Common myeloid progenitor, CD34-positive (primary cell): Measurements from ENCODE around the gene PSMG1.

Source experiments
- CTCF ChIA-PET: fragments of 350-600 bp; sonication (Branson Sonifier 250); formaldehyde crosslinking; loops from one replicate; lab custom pipeline; 2021; ENCODE audit warnings: antibody characterized with exemption; lab: Charles Lee
- POLR2A ChIA-PET: fragments of 350-600 bp; sonication (Branson Sonifier 250); formaldehyde crosslinking; loops from one replicate; lab custom pipeline; 2021; ENCODE audit warnings: antibody characterized with exemption; lab: Charles Lee
- DNase-seq, 3 donors: peaks; one replicate each; pipeline versions ENCODE4 v3.0.0 to v3.0.0-alpha.2; 2013
- H3K27ac ChIP-seq, 2 experiments: 1 replicate in 1 of 2; 2 replicates in 1 of 2; pipeline ENCODE4 v1.7.0; 2013; ENCODE audit warnings: inconsistent platforms in 2 of 2, low read length in 2 of 2, mild to moderate bottlenecking in 2 of 2, low read depth in 1 of 2, moderate library complexity in 1 of 2; ENCODE audit not compliant: severe bottlenecking in 2 of 2, insufficient read depth in 1 of 2, poor library complexity in 1 of 2
- H3K27me3 ChIP-seq, 5 experiments: replicated peaks in 2 of 5; 1 replicate in 3 of 5; 2 replicates in 2 of 5; pipeline versions ENCODE4 v1.6.1 to v1.7.0; 2013; ENCODE audit warnings: low read length in 4 of 5, mild to moderate bottlenecking in 2 of 5, moderate library complexity in 2 of 5, inconsistent platforms in 1 of 5; ENCODE audit not compliant: insufficient read depth in 5 of 5, control insufficient read depth in 4 of 5
- H3K36me3 ChIP-seq, 4 experiments: 1 replicate in 2 of 4; 2 replicates in 2 of 4; pipeline versions ENCODE4 v1.6.1 to v1.7.0; 2013; ENCODE audit warnings: low read length in 3 of 4, control low read depth in 1 of 4, mild to moderate bottlenecking in 1 of 4; ENCODE audit not compliant: control insufficient read depth in 4 of 4, insufficient read depth in 4 of 4
- H3K4me1 ChIP-seq, 4 experiments: 1 replicate in 3 of 4; 2 replicates in 1 of 4; pipeline versions ENCODE4 v1.6.1 to v1.7.1; 2013; ENCODE audit warnings: low read length in 3 of 4, mild to moderate bottlenecking in 3 of 4, control low read depth in 1 of 4, inconsistent platforms in 1 of 4, moderate library complexity in 1 of 4; ENCODE audit not compliant: control insufficient read depth in 4 of 4, insufficient read depth in 4 of 4; ENCODE audit errors: control extremely low read depth in 1 of 4
- H3K4me3 ChIP-seq, 7 experiments: 1 replicate in 4 of 7; 2 replicates in 3 of 7; pipeline versions ENCODE4 v1.5.1 to v1.7.0; 2013; ENCODE audit warnings: mild to moderate bottlenecking in 7 of 7, low read length in 6 of 7, moderate library complexity in 6 of 7, inconsistent platforms in 2 of 7, low read depth in 2 of 7, control low read depth in 1 of 7; ENCODE audit not compliant: insufficient read depth in 4 of 7, control insufficient read depth in 1 of 7; ENCODE audit errors: extremely low read depth in 1 of 7
- H3K9me3 ChIP-seq, 5 experiments: 1 replicate in 4 of 5; 2 replicates in 1 of 5; pipeline versions ENCODE4 v1.6.1 to v1.7.1; 2013; ENCODE audit warnings: low read length in 4 of 5, mild to moderate bottlenecking in 2 of 5, inconsistent platforms in 1 of 5, low read depth in 1 of 5, moderate library complexity in 1 of 5; ENCODE audit not compliant: control insufficient read depth in 4 of 5, insufficient read depth in 2 of 5; ENCODE audit errors: control extremely low read depth in 1 of 5
- WGBS: methylation state at CpG from one replicate; pipeline ENCODE4 v1.1.5; 2013; ENCODE audit not compliant: insufficient coverage; 5-methylcytosine and 5-hydroxymethylcytosine counted together

The PSMG1 gene

GRCh38 chr21:39152271-39152670, 31.0 kb downstream of the PSMG1 start:
- Histone ChIP-seq H3K27me3 (no peaks in the 10 kb centered on the region), H3K36me3 (no peaks in the 10 kb centered on the region), H3K4me3 (no peak overlapping the region), H3K27ac (no peak overlapping the region), H3K9me3 (no peaks in the 10 kb centered on the region), H3K4me1 (no peaks in the 10 kb centered on the region)
- no peak for DNase-seq
- POLR2A ChIA-PET = no interaction called here
- WGBS = 100% methylated on average over 1 of the region's 2 CpGs
- CTCF ChIA-PET = interaction anchor here (1.0 kb wide), 1 partner anchor 641 kb away, joined by 3 read pairs; no protein-coding TSS in a partner anchor

- POLR2A ChIA-PET = no interaction called here
- CTCF ChIA-PET = interaction anchor here (0.7 to 1.1 kb wide), 2 partner anchors 13 to 24 kb away, joined by 3 to 7 read pairs; no protein-coding TSS in a partner anchor
- peaks cover 0 to 6% (median 2%) of the 10 kb centered on the region in 5 experiments for H3K9me3 ChIP-seq
- no peaks in the 10 kb centered on the region for H3K27me3 ChIP-seq
- H3K27ac ChIP-seq = no peak overlapping the region
- H3K4me3 ChIP-seq = no peak overlapping the region
- no peaks in the 10 kb centered on the region for H3K36me3 ChIP-seq
- DNase-seq = no peak
- no peaks in the 10 kb centered on the region for H3K4me1 ChIP-seq
Observed at GRCh38 chr21:39150877-39151276, 32.4 kb downstream of the PSMG1 start.

GRCh38 chr21:39150316-39150715, 32.9 kb downstream of the PSMG1 start:
- H3K4me3 ChIP-seq = no peak overlapping the region
- ChIA-PET CTCF (interaction anchor here (0.7 to 1.1 kb wide), 2 partner anchors 12 to 24 kb away, joined by 3 to 7 read pairs; no protein-coding TSS in a partner anchor), POLR2A (no interaction called here)
- no peaks in the 10 kb centered on the region for H3K27me3 ChIP-seq
- H3K4me1 ChIP-seq = no peaks in the 10 kb centered on the region
- WGBS = 100% methylated on average over 4 of the region's 6 CpGs
- H3K9me3 ChIP-seq = peaks cover 0 to 8% (median 2%) of the 10 kb centered on the region in 5 experiments
- H3K36me3 ChIP-seq = no peaks in the 10 kb centered on the region
- no peak overlapping the region for H3K27ac ChIP-seq
- DNase-seq = no peak

- ChIA-PET POLR2A (no interaction called here), CTCF (interaction anchor here (0.7 to 1.1 kb wide), 2 partner anchors 12 to 25 kb away, joined by 3 to 7 read pairs; no protein-coding TSS in a partner anchor)
- peaks cover 0 to 13% (median 4%) of the 10 kb centered on the region in 5 experiments for H3K9me3 ChIP-seq
- H3K4me3 ChIP-seq = no peak overlapping the region
- no peaks in the 10 kb centered on the region for H3K4me1 ChIP-seq
- H3K27me3 ChIP-seq = no peaks in the 10 kb centered on the region
- no peak for DNase-seq
- H3K36me3 ChIP-seq = no peaks in the 10 kb centered on the region
- no peak overlapping the region for H3K27ac ChIP-seq
Observed at GRCh38 chr21:39149882-39150281, 33.4 kb downstream of the PSMG1 start.

- Histone ChIP-seq H3K4me1 (no peaks in the 10 kb centered on the region), H3K4me3 (no peak overlapping the region), H3K27ac (no peak overlapping the region), H3K9me3 (peaks cover 2 to 20% (median 4%) of the 10 kb centered on the region in 5 experiments), H3K36me3 (no peaks in the 10 kb centered on the region), H3K27me3 (no peaks in the 10 kb centered on the region)
- ChIA-PET CTCF (no interaction called here), POLR2A (no interaction called here)
- WGBS = 100% methylated on average over 1 of the region's 2 CpGs
- no peak for DNase-seq
Observed at GRCh38 chr21:39148975-39149374, 34.3 kb downstream of the PSMG1 start.

GRCh38 chr21:39144191-39144590, 39.1 kb downstream of the PSMG1 start:
- Histone ChIP-seq H3K27ac (no peak overlapping the region), H3K4me3 (no peak overlapping the region), H3K4me1 (no peaks in the 10 kb centered on the region), H3K9me3 (peaks cover 3 to 25% (median 5%) of the 10 kb centered on the region in 5 experiments), H3K27me3 (no peaks in the 10 kb centered on the region), H3K36me3 (no peaks in the 10 kb centered on the region)
- POLR2A ChIA-PET = no interaction called here
- 100% methylated on average over 1 of the region's 3 CpGs for WGBS
- CTCF ChIA-PET = interaction anchor here (1.8 kb wide), 1 partner anchor 8 kb away, joined by 7 read pairs; no protein-coding TSS in a partner anchor
- DNase-seq = no peak

GRCh38 chr21:39142972-39143371, 40.3 kb downstream of the PSMG1 start:
- Histone ChIP-seq H3K9me3 (peaks cover 3 to 25% (median 5%) of the 10 kb centered on the region in 5 experiments), H3K4me3 (no peak overlapping the region), H3K27ac (no peak overlapping the region), H3K4me1 (no peaks in the 10 kb centered on the region), H3K36me3 (no peaks in the 10 kb centered on the region), H3K27me3 (no peaks in the 10 kb centered on the region)
- ChIA-PET POLR2A (no interaction called here), CTCF (interaction anchor here (2.7 kb wide), 1 partner anchor 474 kb away, joined by 10 read pairs; no protein-coding TSS in a partner anchor)
- DNase-seq = peak in 1 of 3 donors; percentile 39
- 60% methylated on average over 3 of the region's 3 CpGs for WGBS
